ENCODE measurements around the gene GATAD2B.

The GATAD2B gene

DNA sequence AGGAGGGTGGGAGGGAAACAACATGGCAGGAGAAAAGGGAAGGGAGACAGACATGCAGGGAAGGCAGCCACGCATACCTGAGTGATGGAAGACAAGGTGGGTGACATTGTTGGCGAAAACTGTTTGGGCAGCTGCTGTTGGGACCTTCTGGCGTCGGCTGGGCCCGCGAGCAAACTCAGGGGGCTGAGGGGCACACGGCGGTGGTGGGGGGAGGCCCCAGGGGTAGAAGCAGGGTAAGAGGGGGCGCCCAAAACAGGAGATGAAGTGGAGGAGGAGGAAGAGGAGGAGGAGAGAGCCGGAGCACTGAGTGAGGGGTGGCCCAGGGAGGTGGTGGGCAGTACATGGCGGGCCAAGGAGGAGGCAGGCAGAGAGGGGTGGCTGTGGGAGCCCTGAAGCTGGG is 28.4 kb upstream of the GATAD2B start:
- DNase-seq = no peak

DNA sequence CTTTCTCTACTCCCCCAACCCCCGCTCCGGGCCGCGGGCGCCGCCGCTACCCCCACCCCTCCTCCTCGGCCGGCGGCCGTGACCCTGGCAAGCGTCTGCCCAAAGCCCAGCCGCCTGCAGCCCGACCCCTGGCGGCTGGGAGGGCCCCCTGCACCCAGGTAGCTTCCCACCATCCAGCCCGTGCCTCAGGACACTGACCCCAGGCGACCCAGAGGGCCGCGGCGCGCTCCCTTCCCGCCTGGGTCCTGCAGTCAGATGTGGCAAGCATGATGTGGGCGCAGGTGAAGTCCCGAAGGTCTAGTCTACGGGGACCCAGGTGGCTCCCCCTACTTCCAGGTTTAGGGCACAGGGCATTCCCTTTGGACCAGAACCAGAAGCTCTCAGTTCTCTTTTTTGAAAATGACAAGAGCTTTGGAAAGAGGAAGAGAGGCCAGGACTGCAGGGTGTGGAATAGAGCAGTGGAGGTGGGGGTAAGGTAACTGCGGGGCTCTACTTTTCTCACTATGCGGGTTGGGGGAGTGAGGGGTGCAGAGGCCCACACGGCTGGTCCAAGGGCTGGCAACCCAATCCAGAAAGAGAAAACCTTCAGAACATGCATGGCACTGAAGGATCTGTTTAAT is 24.0 kb upstream of the GATAD2B start, which contains the start of gene DENND4B:
TSS of gene DENND4B (minus strand) at position 97 of the 620 bp plus-strand sequence. CDS start 2,344 bp downstream, outside the sequence.
- peak; percentile 54 for DNase-seq

DNA sequence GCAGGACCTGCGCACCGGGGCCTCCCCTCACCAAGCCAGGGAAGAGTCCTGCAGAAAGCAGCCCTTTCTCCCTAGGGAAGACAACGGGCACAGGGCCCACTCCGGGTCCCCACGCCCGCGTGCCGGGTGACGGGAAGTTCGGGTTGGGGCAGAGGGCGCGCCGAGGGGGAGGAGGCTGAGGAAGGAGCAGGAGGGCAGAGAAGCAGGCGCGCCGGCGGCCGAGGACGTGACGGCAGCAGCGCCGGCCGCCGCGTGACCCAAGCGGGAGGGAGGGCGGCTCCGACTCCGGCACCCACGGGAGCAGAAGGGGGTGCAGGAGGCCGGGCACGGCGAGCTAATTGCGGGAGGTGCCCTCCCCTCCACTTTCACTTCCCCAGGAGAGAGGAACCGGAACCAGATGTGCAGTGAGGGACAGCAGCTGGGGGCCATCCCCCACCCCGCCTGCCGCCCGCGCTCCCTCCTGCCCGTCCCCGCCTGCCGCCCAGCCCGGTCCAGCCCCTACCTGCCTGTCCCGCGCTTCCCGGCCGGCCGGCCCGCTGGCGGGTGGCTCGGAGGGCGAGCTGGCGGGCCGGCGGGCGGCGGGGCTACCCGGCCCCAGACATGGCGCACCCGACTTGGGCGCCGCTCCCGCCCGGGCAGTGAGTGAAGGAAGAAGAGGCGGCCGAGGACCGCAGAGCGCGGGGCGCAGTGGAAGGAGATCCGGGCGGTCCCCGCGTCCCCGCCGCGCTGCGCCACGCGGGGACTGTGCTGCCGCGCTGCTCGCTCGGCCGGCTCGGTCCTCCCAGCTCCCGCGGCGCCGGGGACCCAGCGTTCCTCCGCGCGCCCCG is 23.2 kb upstream of the GATAD2B start:
- DNase-seq = no peak

DNA sequence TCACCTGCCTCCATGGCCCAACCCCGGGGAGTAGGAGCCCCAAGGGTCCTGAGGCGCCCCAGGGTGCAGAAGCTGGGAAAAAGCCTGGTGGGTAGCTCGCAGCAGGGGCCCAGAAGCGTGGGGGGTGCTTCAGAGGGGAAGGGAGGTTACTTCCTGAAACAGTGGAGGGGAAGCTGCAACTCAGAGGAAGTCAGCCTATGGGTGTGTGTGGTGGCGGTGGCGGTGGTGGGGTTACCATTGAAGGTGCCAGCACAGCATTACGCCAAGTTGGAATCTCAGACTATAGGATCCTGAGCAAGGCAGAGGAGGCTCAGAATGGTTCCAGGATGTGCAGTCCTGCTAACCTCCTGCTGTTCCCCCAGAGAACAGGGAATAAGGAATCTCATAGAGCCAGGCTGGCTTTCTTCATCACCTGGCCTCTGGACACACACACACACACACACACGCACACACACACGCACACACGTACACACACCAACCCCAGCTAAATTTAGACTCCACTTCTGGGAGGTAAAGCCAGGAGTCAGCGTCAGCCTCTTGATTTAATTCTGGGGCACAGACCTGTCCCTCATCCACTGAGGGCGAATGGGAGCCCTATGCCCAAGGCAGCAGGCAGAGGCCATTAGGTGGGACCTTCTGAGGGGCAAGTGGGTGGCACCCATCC is 22.5 kb upstream of the GATAD2B start:
- no peak for DNase-seq

DNA sequence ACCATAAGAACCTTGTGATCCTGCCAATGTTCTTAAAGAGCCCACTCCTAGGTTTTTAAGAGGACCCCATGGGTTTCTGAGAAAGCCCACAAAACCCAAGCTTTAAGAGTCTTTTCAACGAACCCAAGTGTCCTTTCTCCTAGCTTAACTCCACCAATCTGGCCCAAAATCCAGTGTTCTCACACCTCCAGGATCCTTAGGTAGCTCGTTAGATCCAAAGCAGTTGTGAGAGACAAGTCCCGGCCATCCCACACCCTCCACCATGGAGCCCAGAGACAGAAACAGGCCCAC is 22.0 kb upstream of the GATAD2B start:
- no peak for DNase-seq

DNA sequence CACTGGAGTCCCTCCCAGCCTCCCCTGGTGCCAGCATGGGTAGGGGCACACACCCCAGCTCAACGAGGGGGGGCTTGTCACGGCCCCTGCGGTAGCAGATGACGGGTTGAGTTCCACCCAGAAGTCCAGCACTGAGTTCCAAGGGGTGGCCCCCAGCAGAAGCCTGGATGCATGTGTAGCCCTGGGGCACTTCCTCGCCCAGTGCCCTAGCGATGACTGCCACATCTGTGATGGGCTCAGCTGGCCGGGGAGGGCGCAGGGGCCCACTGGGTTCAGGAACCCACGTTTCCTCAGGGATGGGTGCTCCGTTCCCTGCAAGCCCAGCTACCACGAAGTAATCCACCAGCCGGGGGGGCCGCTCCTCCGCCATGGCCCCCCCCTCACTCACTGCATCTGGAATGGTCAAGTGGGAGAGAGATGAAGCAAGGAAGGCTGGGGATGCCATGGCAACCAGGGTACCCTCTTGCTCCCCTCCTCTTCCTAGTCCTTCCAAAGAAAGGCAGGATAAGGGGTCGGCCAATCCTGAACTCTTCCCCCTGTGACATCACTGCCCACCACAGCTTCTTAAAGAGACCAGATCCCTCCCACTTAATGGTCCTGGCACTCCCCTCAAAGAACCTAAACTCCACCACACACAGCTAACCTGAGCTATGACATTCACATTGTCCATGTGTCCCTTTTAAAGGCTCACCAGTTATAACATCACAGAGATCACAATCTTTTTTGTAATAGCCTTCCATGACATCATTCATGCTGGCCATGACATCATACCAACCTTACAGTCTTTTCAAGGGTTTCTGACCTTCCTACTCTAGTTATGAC is 21.4 kb upstream of the GATAD2B start:
- DNase-seq = no peak

DNA sequence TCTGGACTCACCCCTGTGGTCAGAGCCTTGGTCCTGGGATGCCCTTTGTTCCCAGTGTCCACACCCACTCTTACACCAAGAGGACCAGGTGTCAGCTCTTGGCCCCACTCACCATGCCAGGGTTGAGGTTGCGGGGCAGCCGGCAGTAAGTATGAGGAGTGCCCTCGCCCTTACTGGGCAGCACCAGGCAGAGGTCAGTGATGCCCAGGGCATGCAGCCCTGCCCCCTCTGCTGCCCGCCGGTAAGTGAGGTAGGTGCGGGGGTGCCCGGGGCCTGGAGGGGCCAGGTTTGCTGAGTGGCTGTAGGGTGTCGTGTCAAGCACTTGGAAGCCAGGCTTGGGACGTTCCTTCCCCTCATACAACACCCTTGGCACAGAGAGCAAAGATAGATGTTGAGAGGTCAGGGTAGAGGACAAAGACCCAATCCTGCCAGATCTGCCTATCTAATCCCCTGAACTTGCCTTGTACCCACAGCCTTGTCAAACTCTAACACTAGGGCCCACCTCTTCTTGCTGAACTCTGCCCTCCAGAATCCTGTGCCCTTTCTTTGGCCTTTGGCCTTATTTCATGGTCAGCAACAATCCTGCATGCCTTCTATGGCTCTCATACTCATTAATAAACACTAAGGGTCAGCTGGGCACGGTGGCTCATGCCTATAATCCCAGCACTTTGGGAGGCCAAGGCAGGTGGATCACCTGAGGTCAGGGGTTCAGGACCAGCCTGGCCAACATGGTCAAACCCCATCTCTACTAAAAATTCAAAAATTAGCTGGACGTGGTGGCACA is 20.2 kb upstream of the GATAD2B start:
- no peak for DNase-seq

DNA sequence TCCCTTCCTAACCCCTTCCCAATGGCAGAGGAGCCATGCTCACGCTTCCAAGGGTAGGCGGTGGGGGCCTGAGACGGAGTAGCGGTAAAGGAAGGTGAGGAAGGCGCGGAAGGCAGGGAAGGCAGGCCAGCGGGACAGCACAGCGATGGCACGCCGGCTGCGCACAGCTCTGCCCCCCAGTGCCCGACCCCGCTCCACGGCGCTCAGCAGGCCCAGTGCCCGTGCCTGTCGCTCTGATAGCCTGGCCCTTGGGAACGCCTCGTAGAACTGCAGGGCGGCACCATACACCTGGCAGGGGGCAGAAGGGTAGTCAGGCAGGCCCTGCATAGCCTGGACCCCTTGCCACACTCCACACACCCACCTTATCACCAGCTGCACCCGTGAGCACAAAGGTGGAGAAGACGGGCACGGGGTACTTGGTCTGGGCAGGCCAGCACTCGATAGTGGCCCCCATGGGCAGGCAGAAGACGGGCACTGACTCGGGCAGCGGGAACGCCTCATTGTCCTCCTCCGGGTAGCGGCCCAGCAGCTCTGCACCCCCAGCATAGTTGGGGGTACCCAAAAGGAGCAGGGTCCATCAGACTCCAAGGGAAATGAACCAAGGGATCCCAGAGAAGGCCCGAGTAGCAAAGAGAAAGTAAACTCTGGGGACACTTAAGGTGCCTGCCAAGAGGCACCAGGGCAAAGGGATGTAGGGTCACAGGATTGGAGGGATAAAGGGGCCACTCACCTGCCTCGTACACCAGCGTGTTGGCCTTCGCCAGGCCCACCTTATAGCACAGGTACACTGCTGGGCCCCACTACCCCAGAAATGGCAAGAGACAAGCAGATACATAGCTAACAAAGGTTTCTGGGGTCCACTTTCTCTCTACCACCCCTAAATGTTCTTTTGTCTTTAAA is 19.3 kb upstream of the GATAD2B start:
- DNase-seq = no peak

DNA sequence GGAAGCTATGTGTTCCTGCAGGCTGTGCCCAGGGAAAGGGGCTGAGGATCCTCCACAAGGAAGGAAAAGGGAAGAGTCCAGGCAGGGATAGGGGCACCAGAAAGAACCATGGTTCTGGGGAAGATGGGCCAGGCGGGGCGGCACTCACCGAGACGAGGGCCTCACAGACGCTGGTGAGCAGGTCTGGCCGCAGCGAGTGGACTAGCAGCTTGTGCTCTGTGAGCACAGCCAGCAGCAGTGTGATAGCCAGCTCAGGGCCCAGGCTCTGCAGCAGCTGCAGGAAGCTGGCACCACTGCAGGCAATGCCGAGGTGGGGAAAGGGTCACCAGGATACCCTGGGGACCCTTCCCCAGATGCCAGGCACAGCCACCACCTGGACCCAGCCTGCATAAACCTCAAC is 18.0 kb upstream of the GATAD2B start:
- DNase-seq = no peak

DNA sequence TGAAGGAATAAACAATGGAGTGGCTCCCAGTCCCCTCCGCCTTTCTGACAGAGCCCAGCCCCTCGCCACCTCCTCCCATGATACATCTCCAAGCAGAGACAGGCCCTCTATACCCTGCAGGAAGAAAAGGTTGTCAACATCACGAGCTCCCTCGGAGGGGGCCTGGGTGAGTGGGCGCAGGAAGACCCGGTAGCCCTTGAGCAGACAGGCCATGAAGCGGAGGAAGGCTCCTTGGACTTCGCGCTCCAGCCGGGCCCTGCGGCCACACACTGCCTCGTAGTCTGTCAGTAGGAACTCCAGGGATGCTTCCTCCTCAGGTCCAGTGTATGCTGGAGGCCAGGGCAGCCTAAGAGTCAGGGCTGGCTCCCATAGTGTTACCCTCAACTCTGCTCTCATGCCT is 16.7 kb upstream of the GATAD2B start:
- DNase-seq = no peak

DNA sequence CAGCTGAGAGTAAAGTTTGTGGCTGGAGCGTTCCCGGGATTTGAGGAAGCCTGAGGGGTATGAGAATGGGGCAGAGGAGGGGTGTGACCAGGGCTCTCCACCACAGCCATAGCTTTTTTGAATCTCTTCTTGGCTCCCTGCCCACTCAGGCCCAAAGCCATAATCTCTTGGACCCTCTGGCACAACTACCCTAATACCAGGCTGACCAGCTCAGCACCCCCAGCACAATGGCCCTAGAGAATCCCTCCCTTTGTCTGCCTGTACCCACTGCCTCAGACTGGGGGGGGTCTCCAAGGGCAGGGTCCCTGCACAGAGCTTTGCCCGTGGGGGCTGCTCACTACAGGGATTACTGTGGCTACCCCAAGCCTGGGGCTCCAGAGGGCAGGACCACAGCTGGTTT is 16.2 kb upstream of the GATAD2B start:
- DNase-seq = no peak

DNA sequence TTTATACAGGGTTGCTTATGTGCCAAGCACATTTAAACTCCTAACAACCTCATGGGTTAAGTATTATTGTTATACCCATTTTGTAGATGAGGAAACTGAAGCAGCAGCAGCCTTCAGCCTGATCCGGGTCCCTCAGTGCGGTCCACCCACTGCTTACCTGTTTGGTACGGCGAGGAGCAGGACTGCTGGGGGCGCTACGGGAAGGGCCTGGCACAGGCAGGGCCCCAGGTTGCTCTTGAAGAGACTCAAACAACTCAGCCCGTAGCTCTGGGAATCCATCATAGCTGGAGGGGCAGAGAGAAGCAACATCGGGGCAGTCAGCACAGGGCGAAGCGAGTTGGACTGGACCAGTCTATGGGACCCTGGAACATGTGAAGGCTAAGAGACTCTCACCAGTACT is 14.6 kb upstream of the GATAD2B start:
- DNase-seq = no peak

DNA sequence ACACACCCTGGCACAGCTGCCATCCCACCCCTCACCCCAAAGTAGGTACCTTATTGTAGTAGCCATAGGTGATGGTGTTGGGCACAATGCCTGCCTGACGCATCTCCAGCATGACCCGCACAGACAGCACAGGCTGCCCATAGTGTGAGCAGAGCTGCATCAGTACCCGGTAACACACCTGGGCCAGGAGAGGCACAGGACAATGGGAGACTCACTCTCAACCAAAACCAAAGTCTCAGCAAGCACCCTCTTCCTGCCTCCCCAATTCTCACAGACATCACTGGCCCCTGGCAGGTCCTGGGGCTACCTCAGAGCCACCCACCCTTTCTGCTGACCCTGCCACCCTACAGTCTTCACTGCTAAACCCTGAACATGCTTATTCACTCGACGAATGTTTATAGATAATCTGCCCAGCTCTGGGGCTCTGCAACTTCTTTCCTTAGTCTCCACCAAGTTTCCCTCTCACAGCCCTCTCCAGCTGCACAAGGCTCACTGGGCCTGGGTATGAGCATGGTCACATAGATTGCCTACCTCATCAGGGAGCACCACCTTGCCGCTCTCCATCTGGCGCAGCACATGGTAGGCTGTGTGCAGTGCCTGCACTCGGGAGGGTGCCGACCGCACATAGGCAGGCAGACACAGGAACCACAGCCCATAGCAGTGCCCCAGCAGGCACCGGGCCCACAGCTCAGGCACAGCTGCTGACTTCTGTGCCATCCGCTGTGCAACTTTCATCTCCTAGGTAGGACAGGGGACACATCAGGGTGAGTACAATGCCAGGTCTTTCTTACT is 13.4 kb upstream of the GATAD2B start:
- no peak for DNase-seq

DNA sequence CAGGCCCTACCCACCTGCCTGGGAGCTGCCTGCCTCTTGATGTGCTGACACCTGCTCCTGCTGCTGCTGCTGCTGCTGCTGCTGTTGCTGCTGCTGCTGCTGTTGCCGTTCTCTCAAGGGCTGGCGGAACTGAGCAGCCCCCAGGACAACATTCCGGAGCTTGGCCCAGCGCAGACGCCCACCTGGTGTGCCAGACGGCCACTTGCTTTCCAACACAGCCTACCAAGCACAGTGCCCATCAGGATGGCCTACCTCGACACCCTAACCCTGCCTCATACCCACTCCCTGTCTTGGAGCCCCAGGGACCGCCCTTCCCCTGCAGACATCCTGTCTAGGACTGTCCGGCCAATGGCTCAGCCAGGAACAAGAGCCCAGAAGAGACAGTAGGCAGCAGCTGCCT is 12.0 kb upstream of the GATAD2B start:
- DNase-seq = no peak

DNA sequence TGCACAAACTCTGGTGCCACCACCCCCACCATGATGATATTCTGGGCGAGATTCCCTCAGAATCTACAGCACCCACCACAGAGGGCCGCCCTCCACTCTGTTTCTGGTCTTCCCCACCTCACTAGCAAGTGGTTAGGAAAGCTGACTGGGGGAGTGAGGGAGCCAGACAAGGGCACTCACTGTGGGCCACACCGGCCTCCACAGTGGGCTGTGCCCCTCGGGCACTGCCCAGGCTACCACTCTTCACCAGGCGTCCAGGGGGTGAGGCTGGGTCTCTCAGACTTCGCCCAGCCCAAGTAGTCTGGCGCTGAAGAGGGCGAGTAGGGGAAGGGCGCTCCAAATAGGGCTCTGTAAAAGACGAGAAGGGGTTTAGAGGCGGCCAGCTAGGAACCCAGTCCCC is 11.2 kb upstream of the GATAD2B start:
- no peak for DNase-seq

DNA sequence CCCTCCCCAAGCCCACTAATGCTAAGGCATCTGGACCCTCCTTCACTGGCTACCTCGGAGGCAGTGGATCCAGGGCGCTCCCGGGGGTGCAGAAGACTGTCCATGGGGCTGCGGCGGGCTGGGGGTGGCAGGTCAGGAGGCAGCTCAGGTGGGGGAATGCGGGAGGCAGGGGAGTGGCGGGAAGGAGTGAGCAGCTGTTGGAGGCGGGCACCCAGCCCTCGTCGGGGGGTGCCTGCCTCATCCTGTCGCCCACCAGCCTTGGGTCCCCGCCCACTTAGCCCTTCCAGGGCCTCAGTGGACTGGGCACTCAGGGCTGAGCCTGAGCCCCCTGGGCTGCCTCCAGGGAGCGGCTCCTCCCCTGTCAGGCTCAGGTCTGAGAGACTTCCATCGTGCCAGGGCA is 10.7 kb upstream of the GATAD2B start:
- DNase-seq = no peak

DNA sequence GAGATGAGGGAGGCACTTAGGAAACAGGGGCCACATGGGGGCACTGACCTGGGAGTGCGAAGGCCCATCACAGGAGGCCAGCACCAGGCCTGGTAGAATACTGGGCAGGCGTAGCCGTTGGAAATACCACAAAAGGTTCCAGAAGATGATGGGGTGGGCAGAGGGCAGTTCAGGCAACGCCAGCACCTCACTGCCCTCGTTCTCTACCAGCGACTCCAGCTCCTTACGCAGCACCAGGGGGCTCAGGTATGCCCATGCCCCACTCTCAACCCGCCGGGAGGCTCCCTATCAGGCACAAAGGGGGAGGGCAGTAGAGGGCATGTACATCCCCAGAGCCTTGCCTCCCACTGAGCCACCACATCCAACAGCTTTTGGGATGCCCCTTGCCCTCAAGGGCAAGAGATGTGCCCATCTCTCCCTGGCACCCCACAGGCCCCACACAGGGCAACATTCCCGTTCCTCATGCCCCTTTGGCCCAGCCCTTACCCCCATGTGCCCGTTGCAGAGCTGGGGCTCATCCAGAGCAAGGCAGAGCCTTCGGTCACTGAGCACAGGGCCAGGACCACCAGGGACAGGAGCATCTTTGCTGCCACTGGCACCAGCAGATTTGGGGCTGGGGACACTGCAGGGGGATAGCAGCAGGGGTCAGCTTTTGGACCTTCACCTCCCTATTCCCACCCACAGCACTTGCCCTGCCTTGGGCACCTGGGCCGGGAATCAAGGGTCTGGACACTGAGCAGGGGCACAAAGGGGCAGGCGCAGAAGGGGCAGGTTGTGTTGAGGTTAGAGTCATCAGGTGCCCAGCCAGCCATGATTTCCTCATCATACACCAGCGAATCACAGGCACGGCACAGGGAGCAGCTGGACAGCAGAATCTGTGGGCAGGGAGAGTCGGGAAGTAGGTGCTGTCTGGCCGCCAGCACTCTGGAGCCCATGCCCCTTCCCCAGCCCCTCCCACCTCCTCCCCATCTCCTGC is 9.7 kb upstream of the GATAD2B start:
- no peak for DNase-seq

DNA sequence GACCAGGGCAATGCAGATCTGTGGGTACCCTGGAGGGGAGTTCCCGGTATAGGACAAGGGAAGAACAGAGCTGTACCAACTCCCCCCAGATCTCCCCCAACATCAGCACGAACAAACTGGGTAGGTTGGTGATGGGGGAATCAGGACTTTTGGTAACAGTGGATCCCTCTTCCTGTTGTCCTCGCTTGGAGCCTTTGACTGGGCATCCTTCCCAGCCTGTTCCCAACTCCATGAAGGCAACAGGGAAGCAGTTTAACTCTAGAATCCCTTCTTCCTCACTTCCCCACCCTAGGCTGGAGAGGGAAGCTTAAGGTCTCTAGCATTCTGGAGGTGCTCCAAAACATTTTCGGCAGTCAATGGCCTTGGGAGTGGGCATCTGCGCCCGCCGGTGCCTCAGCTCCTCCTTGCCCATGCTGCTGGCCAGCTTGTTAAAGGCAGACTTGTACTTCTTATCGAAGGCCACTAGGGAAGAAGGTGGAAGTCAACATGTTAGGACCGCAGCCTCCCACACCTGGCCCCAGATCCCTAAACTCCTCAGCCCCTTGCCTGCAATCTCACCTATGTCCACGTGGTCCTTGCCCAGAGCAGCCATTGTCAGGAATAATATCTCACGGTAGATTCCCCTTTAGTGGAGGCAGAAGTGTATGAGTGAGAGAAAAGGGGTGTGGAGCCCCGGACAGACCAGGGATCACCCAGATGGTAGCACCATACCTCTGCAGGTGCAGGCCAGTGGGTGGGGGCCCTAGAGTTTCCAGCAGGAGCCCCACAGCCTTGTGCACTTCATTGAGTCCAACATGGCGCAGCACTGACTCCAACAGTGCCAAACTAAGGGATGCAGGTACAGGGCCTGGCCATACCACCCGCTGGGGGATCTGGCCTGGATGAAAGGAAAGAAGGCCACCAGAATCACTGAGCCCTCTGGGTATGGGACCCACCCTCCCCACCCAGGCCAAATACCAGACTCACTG is 7.5 kb upstream of the GATAD2B start:
- no peak for DNase-seq
